Left lung (tissue), 10 donors: ENCODE measurements around the gene TAS1R1. TPM values are rescaled to one million over a fixed set of nuclear protein-coding genes. Genes with fewer than 3 reads are reported as not detected.
A peak's percentile ranks its signal among the peaks of the same experiment; 100 is the strongest.

ENCODE experiments used
- ATAC-seq: fragments of 200-7000 bp; cut with Tn5 transposase; one replicate; pipeline ENCODE4 v1.9.1; 2020; ENCODE audit warnings: moderate library complexity
- DNase-seq, 4 donors: peaks; one replicate each; pipeline ENCODE4 v3.0.0-alpha.2; 2013 to 2020
- H3K27ac ChIP-seq, 2 donors: fragments of 200-600 bp; sonication (generic) in 1 of 2; one replicate each; pipeline versions ENCODE4 v1.5.0 to v1.8.0; 2020 to 2021
- H3K27me3 ChIP-seq, 2 donors: fragments of 200-600 bp; sonication (generic) in 1 of 2; one replicate each; pipeline versions ENCODE4 v1.5.0 to v1.8.0; 2020 to 2021
- H3K36me3 ChIP-seq, 2 donors: fragments of 200-600 bp; sonication (generic) in 1 of 2; one replicate each; pipeline versions ENCODE4 v1.5.0 to v1.8.0; 2020 to 2021
- H3K4me1 ChIP-seq, 2 donors: fragments of 200-600 bp; one replicate each; pipeline ENCODE4 v1.8.0; 2021
- H3K4me3 ChIP-seq, 2 donors: fragments of 200-600 bp; sonication (generic) in 1 of 2; one replicate each; pipeline versions ENCODE4 v1.5.0 to v1.8.0; 2020 to 2021; ENCODE audit warnings: mild to moderate bottlenecking in 1 of 2
- H3K9me3 ChIP-seq, 2 donors: fragments of 200-600 bp; sonication (generic) in 1 of 2; one replicate each; pipeline versions ENCODE4 v1.5.0 to v1.8.0; 2020 to 2021
- CTCF ChIP-seq, 2 donors: fragments of 200-600 bp; sonication (generic) in 1 of 2; IDR thresholded peaks; one replicate each; pipeline versions ENCODE4 v1.5.0 to v1.8.0; 2021; ENCODE audit warnings: antibody characterized with exemption in 2 of 2
- intact Hi-C, 2 donors: fragments of 100-400 bp; cut with DNase I; formaldehyde crosslinking; loops; one replicate each; pipeline versions ENCODE4 v1.11.2 to v1.14.2; 2022
- polyA plus RNA-seq, 6 donors: library from polyadenylated mRNA; unstranded; fragments of 120-200 nt; gene quantifications; one replicate each; pipeline ENCODE4 v1.2.1, GENCODE V29; 2013; ENCODE audit not compliant: insufficient read length in 6 of 6
- total RNA-seq, 2 donors: library from RNA; stranded (reverse); fragmentation: NEBNext Ultra II Directional; extraction: Animal tissue kit (Norgen Biotek cat#: 25700); gene quantifications; one replicate each; pipeline ENCODE4 v1.2.1, GENCODE V29; 2021
- donor health status: DM: no; HTN: yes; CAD: no.
- donor health status: DM: no; HTN: no; CAD: no.

Gene TAS1R1
- total and polyA plus RNA-seq, 8 donors, result 0.07 to 0.21 (median 0.18) TPM; not detected in 2

- intact Hi-C loops, result no loop called here
- ATAC-seq (no peak), DNase-seq (no peak)
- H3K27me3 ChIP-seq, result no peaks in the 10 kb centered on the region
- H3K36me3 ChIP-seq, result peaks cover 0 to 47% of the 10 kb centered on the region in 2 donors
- H3K9me3 ChIP-seq, result no peaks in the 10 kb centered on the region
- H3K27ac ChIP-seq, result no peak overlapping the region
- no peak for TF ChIP-seq CTCF (IDR thresholded peaks at IDR 0.05)
- H3K4me3 ChIP-seq, result no peak overlapping the region
- H3K4me1 ChIP-seq, result peaks cover 11 to 68% of the 10 kb centered on the region in 2 donors
Observed at GRCh38 chr1:6585081-6585722, 30.1 kb downstream of the TAS1R1 start.

GRCh38 chr1:6585841-6586240 is 30.7 kb downstream of the TAS1R1 start:
- H3K9me3 ChIP-seq, result no peaks in the 10 kb centered on the region
- peaks cover 7 to 69% of the 10 kb centered on the region in 2 donors for H3K4me1 ChIP-seq
- no peak overlapping the region for H3K4me3 ChIP-seq
- H3K27me3 ChIP-seq, result no peaks in the 10 kb centered on the region
- no peak overlapping the region for H3K27ac ChIP-seq
- no peak for DNase-seq
- intact Hi-C loops, result no loop called here
- no peak for ATAC-seq
- no peak for TF ChIP-seq CTCF (IDR thresholded peaks at IDR 0.05)
- H3K36me3 ChIP-seq, result peaks cover 0 to 53% of the 10 kb centered on the region in 2 donors

- peaks cover 0 to 59% of the 10 kb centered on the region in 2 donors for H3K36me3 ChIP-seq
- H3K27ac ChIP-seq, result no peak overlapping the region
- no peaks in the 10 kb centered on the region for H3K9me3 ChIP-seq
- H3K27me3 ChIP-seq, result no peaks in the 10 kb centered on the region
- intact Hi-C loops, result no loop called here
- H3K4me3 ChIP-seq, result no peak overlapping the region
- ATAC-seq (no peak), DNase-seq (no peak)
- TF ChIP-seq CTCF (IDR thresholded peaks at IDR 0.05), result no peak
- peaks cover 2 to 69% of the 10 kb centered on the region in 2 donors for H3K4me1 ChIP-seq
Observed at GRCh38 chr1:6586404-6586816, 31.3 kb downstream of the TAS1R1 start.

- H3K4me1 ChIP-seq, result peaks cover 0 to 66% of the 10 kb centered on the region in 2 donors
- intact Hi-C loops, result no loop called here
Observed at GRCh38 chr1:6587261-6588005, 32.3 kb downstream of the TAS1R1 start.

More at GRCh38 chr1:6587261-6588005, 32.3 kb downstream of the TAS1R1 start:
- Histone ChIP-seq H3K9me3 (no peaks in the 10 kb centered on the region), H3K36me3 (peaks cover 0 to 69% of the 10 kb centered on the region in 2 donors), H3K27me3 (no peaks in the 10 kb centered on the region), H3K27ac (peak overlapping the region in 1 of 2 donors; percentile 35), H3K4me3 (no peak overlapping the region)
- TF ChIP-seq CTCF (IDR thresholded peaks at IDR 0.05), result no peak
- peak; percentile 75 for ATAC-seq
- DNase-seq, result peak in 1 of 4 donors; percentile 66
